ENCODE results near the gene TEFM. TPM values are rescaled to one million over a fixed set of nuclear protein-coding genes. Genes with fewer than 3 reads are reported as not detected.
"Not testable (repeated sequence)": the region's sequence is repeated elsewhere in the genome, so short reads cannot be mapped to it uniquely, and the experiment has no call there.

TEFM gene
- total RNA-seq, 6 experiments from 2014 or later, result 12.7 to 14.5 (median 13.5) TPM

GRCh38 chr17:30950189-30950588, 44.2 kb upstream of the TEFM start:
- Mint-ChIP-seq H3K9me3 (no peaks in the 10 kb centered on the region), H3K27me3 (ENCODE audit: insufficient read depth) (peaks cover 2% of the 10 kb centered on the region), H3K4me3 (no peak overlapping the region), H3K36me3 (ENCODE audit: low read depth) (no peaks in the 10 kb centered on the region), H3K27ac (no peak overlapping the region), H3K4me1 (ENCODE audit: low read depth) (peaks cover 10% of the 10 kb centered on the region)
- no peak for DNase-seq
- no peak for TF ChIP-seq CTCF (IDR thresholded peaks at IDR 0.05)

GRCh38 chr17:30947796-30948195, 41.8 kb upstream of the TEFM start:
- peaks cover 13% of the 10 kb centered on the region for H3K4me1 Mint-ChIP-seq (ENCODE audit: low read depth)

GRCh38 chr17:30942308-30943079, 36.5 kb upstream of the TEFM start:
- DNase-seq, result peak; percentile 51
- H3K27ac Mint-ChIP-seq, result no peak overlapping the region
- no peaks in the 10 kb centered on the region for H3K36me3 Mint-ChIP-seq (ENCODE audit: low read depth)
- H3K4me3 Mint-ChIP-seq, result no peak overlapping the region
- TF ChIP-seq CTCF (IDR thresholded peaks at IDR 0.05), result peak; percentile 60
- peaks cover 17% of the 10 kb centered on the region for H3K27me3 Mint-ChIP-seq (ENCODE audit: insufficient read depth)
- no peaks in the 10 kb centered on the region for H3K9me3 Mint-ChIP-seq
- peaks cover 10% of the 10 kb centered on the region for H3K4me1 Mint-ChIP-seq (ENCODE audit: low read depth)

More at GRCh38 chr17:30947796-30948195, 41.8 kb upstream of the TEFM start:
- TF ChIP-seq CTCF (IDR thresholded peaks at IDR 0.05), result no peak
- no peak overlapping the region for H3K27ac Mint-ChIP-seq
- H3K27me3 Mint-ChIP-seq (ENCODE audit: insufficient read depth), result peaks cover 5% of the 10 kb centered on the region
- no peaks in the 10 kb centered on the region for H3K36me3 Mint-ChIP-seq (ENCODE audit: low read depth)
- H3K4me3 Mint-ChIP-seq, result no peak overlapping the region
- H3K9me3 Mint-ChIP-seq, result no peaks in the 10 kb centered on the region
- no peak for DNase-seq

GRCh38 chr17:30939051-30939689, 33.1 kb upstream of the TEFM start:
- TF ChIP-seq CTCF (IDR thresholded peaks at IDR 0.05), result no peak
- Mint-ChIP-seq H3K27me3 (ENCODE audit: insufficient read depth) (peaks cover 26% of the 10 kb centered on the region), H3K4me1 (ENCODE audit: low read depth) (peaks cover 10% of the 10 kb centered on the region), H3K9me3 (no peaks in the 10 kb centered on the region), H3K4me3 (no peak overlapping the region), H3K36me3 (ENCODE audit: low read depth) (no peaks in the 10 kb centered on the region), H3K27ac (no peak overlapping the region)
- DNase-seq, result no peak

- TF ChIP-seq CTCF (IDR thresholded peaks at IDR 0.05), result no peak
- Mint-ChIP-seq H3K27me3 (ENCODE audit: insufficient read depth) (peaks cover 36% of the 10 kb centered on the region), H3K4me3 (no peak overlapping the region), H3K9me3 (no peaks in the 10 kb centered on the region), H3K27ac (no peak overlapping the region), H3K36me3 (ENCODE audit: low read depth) (no peaks in the 10 kb centered on the region), H3K4me1 (ENCODE audit: low read depth) (no peaks in the 10 kb centered on the region)
- DNase-seq, result no peak
Observed at GRCh38 chr17:30933966-30934365, 27.9 kb upstream of the TEFM start.

GRCh38 chr17:30931582-30931981, 25.5 kb upstream of the TEFM start:
- H3K4me1 Mint-ChIP-seq (ENCODE audit: low read depth); H3K36me3 Mint-ChIP-seq (ENCODE audit: low read depth); DNase-seq; H3K9me3 Mint-ChIP-seq; H3K4me3 Mint-ChIP-seq; H3K27ac Mint-ChIP-seq: not testable (repeated sequence)
- peaks cover 32% of the 10 kb centered on the region for H3K27me3 Mint-ChIP-seq (ENCODE audit: insufficient read depth)

All from HFFc6 (cell line).